ENCODE data around the gene RNF41. TPM values are rescaled to one million over a fixed set of nuclear protein-coding genes. Genes with fewer than 3 reads are reported as not detected.

RNF41 gene
- total and polyA plus RNA-seq, 2 donors (not counting 1 experiment from before 2014, with no cell fraction given): 113 to 129 TPM

DNA sequence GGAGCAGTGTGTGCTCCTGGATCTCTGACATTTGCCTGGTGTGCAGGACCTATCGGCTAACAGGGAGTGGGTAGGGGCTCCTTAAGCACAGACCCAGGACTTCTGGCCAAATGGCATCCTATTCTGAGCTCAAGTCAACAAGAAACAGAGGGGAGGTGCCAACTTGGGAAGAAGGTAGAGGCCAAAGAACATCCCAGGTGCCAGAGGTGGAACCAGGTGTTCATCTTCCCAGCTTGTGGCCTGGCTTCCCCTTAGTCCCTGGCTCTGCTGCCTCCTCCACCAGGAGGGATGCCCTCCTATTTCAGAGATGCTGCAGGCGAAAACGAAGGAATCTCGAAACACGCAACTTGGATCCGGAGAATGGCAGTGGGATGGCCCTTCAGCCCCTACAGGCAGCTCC, 14.4 kb upstream of the RNF41 start:
- intact Hi-C loops (cut with micrococcal nuclease): no loop called here
- ATAC-seq (ENCODE audit: low read depth) (no peak), DNase-seq (no peak)
- 93% methylated on average over 6 of the region's 6 CpGs for WGBS (ENCODE audit: insufficient coverage)
- Histone ChIP-seq H3K4me1 (ENCODE audit: control insufficient read depth in 2 of 2, insufficient read depth in 2 of 2, low read length in 2 of 2) (no peaks in the 10 kb centered on the region), H3K4me2 (replicated peaks; ENCODE audit: low read depth, low read length, poor library complexity, severe bottlenecking) (no peak overlapping the region), H3K9me3 (ENCODE audit: control extremely low read depth in 1 of 3, control insufficient read depth in 2 of 3, insufficient read depth in 1 of 3, low read length in 2 of 3) (no peaks in the 10 kb centered on the region), H4K20me1 (ENCODE audit: control insufficient read depth, insufficient read depth, low read length, poor library complexity, severe bottlenecking) (no peaks in the 10 kb centered on the region), H3K4me3 (ENCODE audit: control extremely low read depth in 1 of 5, extremely low read depth in 1 of 5, insufficient read depth in 1 of 5, low read depth in 2 of 5, low read length in 4 of 5) (no peak overlapping the region), H3K36me3 (replicated peaks in 1 of 2; ENCODE audit: control extremely low read depth in 1 of 2, control insufficient read depth in 1 of 2, extremely low read depth in 1 of 2, insufficient read depth in 2 of 2, low read length in 1 of 2) (peaks cover 0 to 12% of the 10 kb centered on the region in 2 experiments), H3K9ac (ENCODE audit: low read length) (no peak overlapping the region), H2AFZ (ENCODE audit: insufficient read depth, low read depth, low read length, poor library complexity, severe bottlenecking) (no peak overlapping the region), H3K79me2 (ENCODE audit: control insufficient read depth, insufficient read depth, low read length) (no peaks in the 10 kb centered on the region), H3K27me3 (replicated peaks in 1 of 4; ENCODE audit: control extremely low read depth in 1 of 4, control insufficient read depth in 3 of 4, insufficient read depth in 4 of 4, low read length in 3 of 4) (no peaks in the 10 kb centered on the region), H3K27ac (ENCODE audit: low read length in 2 of 2) (no peak overlapping the region)
- no peaks in the 10 kb centered on the region for H3K27me3 Mint-ChIP-seq
- POLR2A ChIA-PET: no interaction called here
- no peaks in the 10 kb centered on the region for H3K4me1 Mint-ChIP-seq
- TF ChIP-seq, protein P1, sequence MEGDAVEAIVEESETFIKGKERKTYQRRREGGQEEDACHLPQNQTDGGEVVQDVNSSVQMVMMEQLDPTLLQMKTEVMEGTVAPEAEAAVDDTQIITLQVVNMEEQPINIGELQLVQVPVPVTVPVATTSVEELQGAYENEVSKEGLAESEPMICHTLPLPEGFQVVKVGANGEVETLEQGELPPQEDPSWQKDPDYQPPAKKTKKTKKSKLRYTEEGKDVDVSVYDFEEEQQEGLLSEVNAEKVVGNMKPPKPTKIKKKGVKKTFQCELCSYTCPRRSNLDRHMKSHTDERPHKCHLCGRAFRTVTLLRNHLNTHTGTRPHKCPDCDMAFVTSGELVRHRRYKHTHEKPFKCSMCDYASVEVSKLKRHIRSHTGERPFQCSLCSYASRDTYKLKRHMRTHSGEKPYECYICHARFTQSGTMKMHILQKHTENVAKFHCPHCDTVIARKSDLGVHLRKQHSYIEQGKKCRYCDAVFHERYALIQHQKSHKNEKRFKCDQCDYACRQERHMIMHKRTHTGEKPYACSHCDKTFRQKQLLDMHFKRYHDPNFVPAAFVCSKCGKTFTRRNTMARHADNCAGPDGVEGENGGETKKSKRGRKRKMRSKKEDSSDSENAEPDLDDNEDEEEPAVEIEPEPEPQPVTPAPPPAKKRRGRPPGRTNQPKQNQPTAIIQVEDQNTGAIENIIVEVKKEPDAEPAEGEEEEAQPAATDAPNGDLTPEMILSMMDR (IDR thresholded peaks at IDR 0.05): no peak
- TF ChIP-seq EZH2 (IDR thresholded peaks at IDR 0.05; ENCODE audit: borderline replicate concordance, insufficient read depth, low read depth, low read length, poor library complexity, severe bottlenecking): no peak
- H3K27ac Mint-ChIP-seq: no peak overlapping the region
- H3K4me3 Mint-ChIP-seq: no peak overlapping the region
- CTCF ChIA-PET: interaction anchor here (0.6 to 1.3 kb wide), 2 partner anchors 16 to 47 kb away, joined by 3 to 4 read pairs; partner anchors contain the start of gene SMARCC2
- H3K9me3 Mint-ChIP-seq (ENCODE audit: insufficient read depth): no peaks in the 10 kb centered on the region

DNA sequence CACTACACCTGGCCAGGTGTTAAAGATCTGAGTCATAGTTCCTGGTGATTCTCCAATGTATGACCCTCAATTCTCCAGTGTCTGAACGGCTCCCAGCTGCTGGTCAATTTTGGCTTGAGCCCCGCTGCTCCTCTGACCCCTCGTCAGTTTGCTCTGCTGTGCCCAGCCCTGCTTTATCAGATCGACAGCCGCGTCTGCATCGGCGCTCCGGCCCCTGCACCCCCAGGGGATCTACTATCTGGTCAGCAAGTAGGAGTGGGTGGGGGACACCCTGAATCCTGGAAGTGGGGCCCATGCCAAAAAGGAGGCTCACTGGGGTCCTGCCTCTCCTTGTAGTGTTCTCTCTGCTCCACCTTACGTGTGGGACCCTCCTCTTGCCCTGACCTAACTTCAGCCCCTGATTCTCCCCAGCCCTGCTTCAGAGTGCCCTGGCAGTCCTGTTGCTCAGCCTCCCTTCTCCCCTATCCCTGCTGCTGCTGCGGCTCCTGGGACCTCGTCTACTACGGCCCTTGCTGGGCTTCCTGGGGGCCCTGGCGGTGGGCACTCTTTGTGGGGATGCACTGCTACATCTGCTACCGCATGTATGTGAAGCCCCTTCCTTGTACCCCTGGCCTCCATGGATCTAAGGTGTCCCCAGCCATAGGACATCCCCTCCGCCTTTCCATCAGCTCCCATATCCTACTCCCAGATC, 13.2 kb upstream of the RNF41 start:
- ChIA-PET CTCF (interaction anchor here (0.7 to 1.3 kb wide), 2 partner anchors 41 to 45 kb away, joined by 3 to 4 read pairs; partner anchors contain the start of gene SMARCC2), POLR2A (interaction anchor here (0.7 kb wide), 1 partner anchor 64 kb away, joined by 6 read pairs; no protein-coding TSS in a partner anchor)
- H3K9me3 ChIP-seq (ENCODE audit: control extremely low read depth in 1 of 3, control insufficient read depth in 2 of 3, insufficient read depth in 1 of 3, low read length in 2 of 3): no peaks in the 10 kb centered on the region
- ATAC-seq (ENCODE audit: low read depth): no peak
- Mint-ChIP-seq H3K27ac (no peak overlapping the region), H3K9me3 (ENCODE audit: insufficient read depth) (no peaks in the 10 kb centered on the region), H3K27me3 (no peaks in the 10 kb centered on the region), H3K4me3 (no peak overlapping the region), H3K4me1 (no peaks in the 10 kb centered on the region)
- DNase-seq: no peak
- H4K20me1 ChIP-seq (ENCODE audit: control insufficient read depth, insufficient read depth, low read length, poor library complexity, severe bottlenecking): no peaks in the 10 kb centered on the region
- no peaks in the 10 kb centered on the region for H3K79me2 ChIP-seq (ENCODE audit: control insufficient read depth, insufficient read depth, low read length)
- no peak for TF ChIP-seq EZH2 (IDR thresholded peaks at IDR 0.05; ENCODE audit: borderline replicate concordance, insufficient read depth, low read depth, low read length, poor library complexity, severe bottlenecking)
- TF ChIP-seq, protein P1 (IDR thresholded peaks at IDR 0.05): no peak
- no peak overlapping the region for H2AFZ ChIP-seq (ENCODE audit: insufficient read depth, low read depth, low read length, poor library complexity, severe bottlenecking)
- H3K9ac ChIP-seq (ENCODE audit: low read length): no peak overlapping the region
- intact Hi-C loops (cut with micrococcal nuclease): no loop called here
- H3K4me3 ChIP-seq (ENCODE audit: control extremely low read depth in 1 of 5, extremely low read depth in 1 of 5, insufficient read depth in 1 of 5, low read depth in 2 of 5, low read length in 4 of 5): no peak overlapping the region
- no peaks in the 10 kb centered on the region for H3K27me3 ChIP-seq (replicated peaks in 1 of 4; ENCODE audit: control extremely low read depth in 1 of 4, control insufficient read depth in 3 of 4, insufficient read depth in 4 of 4, low read length in 3 of 4)
- H3K27ac ChIP-seq (ENCODE audit: low read length in 2 of 2): no peak overlapping the region
- peaks cover 0 to under 1% of the 10 kb centered on the region in 2 experiments for H3K36me3 ChIP-seq (replicated peaks in 1 of 2; ENCODE audit: control extremely low read depth in 1 of 2, control insufficient read depth in 1 of 2, extremely low read depth in 1 of 2, insufficient read depth in 2 of 2, low read length in 1 of 2)
- no peak overlapping the region for H3K4me2 ChIP-seq (replicated peaks; ENCODE audit: low read depth, low read length, poor library complexity, severe bottlenecking)
- 95% methylated on average over 16 of the region's 16 CpGs for WGBS (ENCODE audit: insufficient coverage)
- H3K4me1 ChIP-seq (ENCODE audit: control insufficient read depth in 2 of 2, insufficient read depth in 2 of 2, low read length in 2 of 2): no peaks in the 10 kb centered on the region
